D721Med (cell line): ENCODE data around the gene ACTL7A.
"Not testable (repeated sequence)": the region's sequence is repeated elsewhere in the genome, so short reads cannot be mapped to it uniquely, and the experiment has no call there.

Source experiments
- DNase-seq: peaks from one replicate; pipeline ENCODE4 v3.0.0; 2011; ENCODE audit warnings: low spot score; ENCODE audit not compliant: insufficient read length
- FAIRE-seq: peaks from 2 replicates; lab custom pipeline; 2011; peaks lifted over from hg19 to GRCh38; lab: Jason Lieb, UNC
- CTCF ChIP-seq: IDR thresholded peaks from 2 replicates; pipeline ENCODE4 v1.5.1; 2012; ENCODE audit warnings: mild to moderate bottlenecking, control low read depth; ENCODE audit not compliant: insufficient read depth; ENCODE audit errors: missing control alignments

ACTL7A gene

DNA sequence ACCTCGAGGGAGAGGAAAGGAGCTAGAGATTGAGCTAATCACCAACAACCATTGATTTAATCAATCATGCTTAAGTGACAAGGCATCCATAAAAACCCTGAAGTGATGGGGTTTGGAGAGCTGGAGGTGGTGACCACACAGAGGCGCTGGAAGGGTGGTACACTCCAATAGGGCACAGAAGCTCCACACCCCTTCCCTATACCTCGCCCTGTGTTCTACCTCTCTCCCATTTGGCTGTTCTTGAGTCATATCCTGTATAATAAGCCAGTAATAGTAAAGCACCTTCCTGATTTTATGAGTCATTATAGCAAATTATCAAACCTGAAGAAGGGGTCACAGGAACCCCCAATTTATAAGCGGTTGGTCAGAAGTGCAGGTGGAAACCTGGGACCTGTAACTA, 24.5 kb upstream of the ACTL7A start:
- no peak for DNase-seq
- no peak for FAIRE-seq
- TF ChIP-seq CTCF: no peak

DNA sequence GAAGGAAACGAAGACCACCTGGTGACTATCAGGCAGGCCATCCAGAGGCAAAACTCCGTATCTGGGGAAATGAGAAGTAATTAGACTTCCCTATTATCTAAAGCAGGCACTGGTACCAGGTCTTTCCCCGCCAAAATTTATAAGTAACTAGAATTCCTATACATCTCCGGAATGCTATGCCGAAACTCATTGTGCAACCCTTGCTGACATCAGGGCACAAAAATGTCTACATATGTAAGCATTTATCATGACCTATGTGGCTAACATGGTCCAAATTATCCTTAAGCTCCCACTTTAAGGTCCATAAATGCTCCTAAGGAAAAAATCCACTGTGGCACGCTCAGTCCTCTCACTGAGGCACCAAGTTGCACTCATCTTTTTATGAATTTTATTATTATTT, 24.0 kb upstream of the ACTL7A start:
- no peak for DNase-seq

GRCh38 chr9:108839561-108839960, 22.5 kb upstream of the ACTL7A start:
- not testable (repeated sequence) for FAIRE-seq

More for the DNA sequence above, 24.0 kb upstream of the ACTL7A start:
- no peak for TF ChIP-seq CTCF
- no peak for FAIRE-seq

DNA sequence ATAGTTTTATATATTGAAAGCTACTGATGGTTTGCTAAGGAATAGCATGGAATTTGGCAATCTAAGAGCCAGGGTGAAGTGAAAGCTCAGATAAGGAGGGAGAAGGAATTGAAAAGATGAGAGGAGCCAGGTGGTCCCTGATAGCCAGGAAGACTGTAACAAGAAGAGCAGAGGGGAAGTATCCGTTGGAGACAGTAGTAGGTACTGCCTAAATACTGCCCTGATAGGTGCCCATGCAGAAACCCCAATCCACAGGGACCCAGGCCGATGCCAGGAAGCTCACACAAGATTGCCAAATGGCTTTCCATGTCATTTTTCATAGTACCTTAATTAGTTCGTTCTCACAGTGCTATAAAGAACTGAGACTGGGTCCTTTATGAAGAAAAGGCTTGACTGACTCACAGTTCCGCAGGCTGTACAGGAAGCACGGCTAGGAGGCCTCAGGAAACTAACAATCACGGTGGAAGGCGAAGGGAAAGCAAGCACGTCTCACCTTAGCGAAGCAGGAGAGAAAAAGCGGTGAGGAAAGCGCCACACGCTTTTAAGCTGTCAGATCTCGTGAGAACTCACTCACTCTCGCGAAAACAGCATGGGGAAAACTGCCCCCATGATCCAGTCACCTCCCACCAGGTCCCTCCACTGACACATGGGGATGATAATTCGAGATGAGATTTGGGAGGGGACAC, 19.3 kb upstream of the ACTL7A start:
- DNase-seq (no peak), FAIRE-seq (no peak)
- no peak for TF ChIP-seq CTCF

More at GRCh38 chr9:108839561-108839960, 22.5 kb upstream of the ACTL7A start:
- DNase-seq: not testable (repeated sequence)

- no peak for DNase-seq
- no peak for FAIRE-seq
- no peak for TF ChIP-seq CTCF
Observed at GRCh38 chr9:108844391-108844790, 17.7 kb upstream of the ACTL7A start.

GRCh38 chr9:108844856-108845255, 17.2 kb upstream of the ACTL7A start:
- FAIRE-seq (no peak), DNase-seq (no peak)
- no peak for TF ChIP-seq CTCF

- FAIRE-seq (no peak), DNase-seq (no peak)
- TF ChIP-seq CTCF: no peak
Observed at GRCh38 chr9:108845507-108845906, 16.6 kb upstream of the ACTL7A start.
